K562 (cell line): ENCODE measurements around the gene PNPLA1. TPM values are rescaled to one million over a fixed set of nuclear protein-coding genes. Genes with fewer than 3 reads are reported as not detected.

Experiments
- DEAF1 ChIP-seq: fragments of 450-650 bp; formaldehyde crosslinking; IDR thresholded peaks from 2 replicates; pipeline ENCODE4 v1.4.0; 2020; ENCODE audit warnings: mild to moderate bottlenecking, moderate library complexity
- HDAC8 ChIP-seq: fragments of 450-650 bp; IDR thresholded peaks from 2 replicates; pipeline ENCODE4 v1.6.1; 2016; ENCODE audit warnings: mild to moderate bottlenecking, missing genetic modification characterization, moderate library complexity, missing compliant biosample characterization
- HNRNPUL1 ChIP-seq: fragments of 200-400 bp; formaldehyde crosslinking; IDR thresholded peaks from 2 replicates; pipeline ENCODE4 v1.6.1; 2017; ENCODE audit warnings: low read length
- KLF13 ChIP-seq: fragments of 450-650 bp; IDR thresholded peaks from 2 replicates; pipeline ENCODE4 v1.6.1; 2016; ENCODE audit warnings: missing genetic modification characterization, low read depth, mild to moderate bottlenecking, missing compliant biosample characterization, moderate library complexity, borderline replicate concordance
- MGA ChIP-seq: fragments of 450-650 bp; IDR thresholded peaks from 2 replicates; pipeline ENCODE4 v1.6.1; 2016; ENCODE audit warnings: mild to moderate bottlenecking, moderate library complexity
- NCOA6 ChIP-seq: fragments of 450-650 bp; IDR thresholded peaks from 2 replicates; pipeline ENCODE4 v1.6.1; 2017; ENCODE audit warnings: mild to moderate bottlenecking
- NCOR1 ChIP-seq: fragments of 450-650 bp; IDR thresholded peaks from 2 replicates; pipeline ENCODE4 v1.6.1; 2016; ENCODE audit warnings: mild to moderate bottlenecking, moderate library complexity
- NR0B1 ChIP-seq: fragments of 450-650 bp; IDR thresholded peaks from one replicate; pipeline ENCODE4 v1.6.1; 2018; ENCODE audit warnings: mild to moderate bottlenecking, moderate library complexity; ENCODE audit not compliant: partially characterized antibody
- SNAPC5 ChIP-seq: fragments of 250-450 bp; sonication (Bioruptor Pico); IDR thresholded peaks from 2 replicates; pipeline ENCODE4 v1.8.0; 2021; ENCODE audit warnings: moderate library complexity, mild to moderate bottlenecking, inconsistent platforms
- THRA ChIP-seq: fragments of 450-650 bp; IDR thresholded peaks from 2 replicates; pipeline ENCODE4 v1.6.1; 2017; ENCODE audit warnings: mild to moderate bottlenecking, moderate library complexity
- polyA plus RNA-seq, 8 experiments: library from polyadenylated mRNA; depleted of rRNA in 4 of 8; stranded (reverse) in 5 of 8; unstranded in 3 of 8; fragments of >200 nt; fragmentation: Nextera tagmentation in 2 of 8; fragmentation: Illumina TruSeq in 1 of 8; extraction: Ambion mirVana in 2 of 8; extraction: Trizol in 1 of 8; gene quantifications; 2 replicates each; pipeline versions ENCODE4 v1.2.1 to v1.2.3, GENCODE V29; 2011 to 2014; ENCODE audit warnings: inconsistent platforms in 1 of 8, missing spikeins in 1 of 8
- total RNA-seq, 7 experiments: library from RNA; depleted of rRNA in 6 of 7; stranded (reverse); fragments of >200 nt in 6 of 7; fragmentation: Illumina TruSeq in 2 of 7; extraction: Trizol in 2 of 7; gene quantifications; 2 replicates each; pipeline versions ENCODE4 v1.2.1 to v1.2.3, GENCODE V29; 2011 to 2021; ENCODE audit warnings: low replicate concordance in 1 of 7

The PNPLA1 gene
- total and polyA plus RNA-seq, 9 of the 15 experiments (the other 6 are each of a cell fraction or from before 2014, with no cell fraction given) = 0.04 to 0.27 (median 0.13) TPM; not detected in 2

- no peak for TF ChIP-seq KLF13 (tag)
- peak; percentile 97 for TF ChIP-seq NCOR1
- peak; percentile 94 for TF ChIP-seq MGA
- TF ChIP-seq NR0B1 = no peak
- TF ChIP-seq SNAPC5 = no peak
- TF ChIP-seq HNRNPUL1 = no peak
- 0 out of 2 replicates have a peak, but pooled peaks have one; percentile 20 for TF ChIP-seq DEAF1
- no peak for TF ChIP-seq HDAC8 (tag)
- no peak for TF ChIP-seq NCOA6
- TF ChIP-seq THRA = no peak
These were observed 81.1 kb downstream of the PNPLA1 start (continued) for GRCh38 chr6:36350681-36351571.
